Measurements from ENCODE around the gene PACRG. TPM values are rescaled to one million over a fixed set of nuclear protein-coding genes. Genes with fewer than 3 reads are reported as not detected.

The PACRG gene
- total RNA-seq, 1 donor from 2014 or later = 1.1 TPM

DNA sequence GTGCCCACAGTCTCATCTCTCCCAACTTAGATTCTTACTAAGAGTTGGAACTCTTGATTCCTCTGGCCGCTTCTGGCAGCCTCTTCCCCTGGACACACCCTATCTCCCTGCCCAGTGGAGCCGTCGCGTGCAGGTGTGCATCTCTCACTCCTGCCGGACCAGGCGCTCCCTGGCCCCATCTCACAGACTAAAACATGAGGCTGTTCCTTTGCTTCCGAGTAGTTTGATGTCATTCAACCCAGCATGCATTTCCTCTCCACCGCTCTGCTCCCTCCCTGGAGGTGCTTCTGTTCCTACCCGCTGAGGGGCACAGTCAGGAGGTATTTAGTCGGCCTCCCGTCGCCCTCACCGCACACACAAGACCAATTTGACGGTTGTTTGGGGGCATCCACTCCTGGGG is 458.8 kb downstream of the PACRG start:
- H3K4me1 Mint-ChIP-seq (ENCODE audit: low read depth) = peaks cover 2% of the 10 kb centered on the region
- TF ChIP-seq, protein P1, sequence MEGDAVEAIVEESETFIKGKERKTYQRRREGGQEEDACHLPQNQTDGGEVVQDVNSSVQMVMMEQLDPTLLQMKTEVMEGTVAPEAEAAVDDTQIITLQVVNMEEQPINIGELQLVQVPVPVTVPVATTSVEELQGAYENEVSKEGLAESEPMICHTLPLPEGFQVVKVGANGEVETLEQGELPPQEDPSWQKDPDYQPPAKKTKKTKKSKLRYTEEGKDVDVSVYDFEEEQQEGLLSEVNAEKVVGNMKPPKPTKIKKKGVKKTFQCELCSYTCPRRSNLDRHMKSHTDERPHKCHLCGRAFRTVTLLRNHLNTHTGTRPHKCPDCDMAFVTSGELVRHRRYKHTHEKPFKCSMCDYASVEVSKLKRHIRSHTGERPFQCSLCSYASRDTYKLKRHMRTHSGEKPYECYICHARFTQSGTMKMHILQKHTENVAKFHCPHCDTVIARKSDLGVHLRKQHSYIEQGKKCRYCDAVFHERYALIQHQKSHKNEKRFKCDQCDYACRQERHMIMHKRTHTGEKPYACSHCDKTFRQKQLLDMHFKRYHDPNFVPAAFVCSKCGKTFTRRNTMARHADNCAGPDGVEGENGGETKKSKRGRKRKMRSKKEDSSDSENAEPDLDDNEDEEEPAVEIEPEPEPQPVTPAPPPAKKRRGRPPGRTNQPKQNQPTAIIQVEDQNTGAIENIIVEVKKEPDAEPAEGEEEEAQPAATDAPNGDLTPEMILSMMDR (IDR thresholded peaks at IDR 0.05) = no peak
- no peak for DNase-seq (ENCODE audit: low spot score)
- H3K36me3 Mint-ChIP-seq (ENCODE audit: low read depth) = no peaks in the 10 kb centered on the region
- no peak overlapping the region for H3K27ac Mint-ChIP-seq (ENCODE audit: unreplicated experiment)
- H3K4me3 Mint-ChIP-seq (ENCODE audit: unreplicated experiment) = no peak overlapping the region
- H3K27me3 Mint-ChIP-seq (ENCODE audit: low read depth) = no peaks in the 10 kb centered on the region
- H3K9me3 Mint-ChIP-seq (ENCODE audit: low read depth) = no peaks in the 10 kb centered on the region

DNA sequence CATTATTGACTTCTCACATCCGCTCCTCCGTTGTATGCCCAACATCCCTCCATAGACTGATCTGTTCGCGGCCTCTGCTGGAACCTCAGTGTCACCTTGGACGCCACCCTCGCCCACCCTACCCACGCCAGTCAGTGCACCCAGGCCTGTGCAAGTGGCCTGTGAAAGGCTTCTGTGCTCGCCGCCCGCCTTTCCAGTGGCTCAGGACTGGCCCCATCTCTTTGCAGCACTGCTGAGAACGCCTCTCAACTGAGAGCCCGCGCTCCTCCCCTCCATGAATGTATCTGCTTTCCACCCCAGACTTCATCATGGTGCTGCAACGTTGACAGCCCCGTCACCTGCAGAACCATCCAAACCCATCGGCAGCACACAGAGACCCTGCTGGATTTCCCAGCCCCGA is 459.4 kb downstream of the PACRG start:
- TF ChIP-seq, protein P1 (IDR thresholded peaks at IDR 0.05) = no peak
- Mint-ChIP-seq H3K4me3 (ENCODE audit: unreplicated experiment) (no peak overlapping the region), H3K4me1 (ENCODE audit: low read depth) (peaks cover 2% of the 10 kb centered on the region), H3K36me3 (ENCODE audit: low read depth) (no peaks in the 10 kb centered on the region), H3K27me3 (ENCODE audit: low read depth) (no peaks in the 10 kb centered on the region), H3K9me3 (ENCODE audit: low read depth) (no peaks in the 10 kb centered on the region), H3K27ac (ENCODE audit: unreplicated experiment) (no peak overlapping the region)
- no peak for DNase-seq (ENCODE audit: low spot score)

DNA sequence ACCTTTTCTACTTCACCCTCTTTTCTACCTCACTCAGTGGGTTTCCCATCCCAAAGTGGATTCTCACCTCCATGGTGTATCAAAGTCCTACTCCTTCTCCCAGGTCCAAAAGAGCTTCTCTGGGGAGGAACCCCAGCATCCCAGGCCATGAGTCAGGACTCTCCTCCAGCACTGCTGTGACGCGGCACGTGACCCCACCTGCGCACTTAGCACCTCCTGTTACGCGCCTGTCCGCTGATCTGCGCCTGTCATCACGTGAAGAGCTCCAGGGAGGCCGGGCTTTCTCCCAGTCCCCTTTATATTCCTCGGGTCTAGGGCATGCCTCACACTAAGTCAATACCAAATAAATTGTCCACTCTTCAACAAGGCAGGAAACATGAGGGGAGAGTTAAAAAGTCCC is 459.8 kb downstream of the PACRG start:
- Mint-ChIP-seq H3K27ac (ENCODE audit: unreplicated experiment) (no peak overlapping the region), H3K4me3 (ENCODE audit: unreplicated experiment) (no peak overlapping the region), H3K4me1 (ENCODE audit: low read depth) (peaks cover 2% of the 10 kb centered on the region), H3K36me3 (ENCODE audit: low read depth) (no peaks in the 10 kb centered on the region), H3K9me3 (ENCODE audit: low read depth) (no peaks in the 10 kb centered on the region), H3K27me3 (ENCODE audit: low read depth) (no peaks in the 10 kb centered on the region)
- DNase-seq (ENCODE audit: low spot score) = no peak
- TF ChIP-seq, protein P1 (IDR thresholded peaks at IDR 0.05) = no peak

DNA sequence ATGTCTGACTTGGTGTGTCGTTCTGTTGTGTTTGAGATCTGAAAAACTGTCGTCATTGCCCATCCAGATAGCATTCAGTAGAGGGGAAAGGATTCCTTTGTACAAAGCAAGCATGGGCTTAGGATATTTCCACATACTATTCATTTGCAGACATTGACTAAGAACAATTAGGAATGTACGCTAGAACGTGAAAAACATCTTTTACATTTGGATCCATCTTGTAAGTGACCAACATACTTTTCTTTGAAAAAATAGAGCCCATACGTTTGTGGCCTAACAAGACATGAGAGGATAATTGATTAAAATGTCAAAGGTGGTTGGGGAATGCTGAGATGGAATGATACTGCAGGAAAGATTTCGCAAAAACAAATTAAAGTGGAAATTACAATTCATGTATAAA is 461.0 kb downstream of the PACRG start:
- Mint-ChIP-seq H3K4me3 (ENCODE audit: unreplicated experiment) (no peak overlapping the region), H3K27ac (ENCODE audit: unreplicated experiment) (no peak overlapping the region), H3K36me3 (ENCODE audit: low read depth) (no peaks in the 10 kb centered on the region), H3K4me1 (ENCODE audit: low read depth) (peaks cover 2% of the 10 kb centered on the region), H3K9me3 (ENCODE audit: low read depth) (no peaks in the 10 kb centered on the region), H3K27me3 (ENCODE audit: low read depth) (no peaks in the 10 kb centered on the region)
- DNase-seq (ENCODE audit: low spot score) = no peak
- TF ChIP-seq, protein P1 (IDR thresholded peaks at IDR 0.05) = no peak

DNA sequence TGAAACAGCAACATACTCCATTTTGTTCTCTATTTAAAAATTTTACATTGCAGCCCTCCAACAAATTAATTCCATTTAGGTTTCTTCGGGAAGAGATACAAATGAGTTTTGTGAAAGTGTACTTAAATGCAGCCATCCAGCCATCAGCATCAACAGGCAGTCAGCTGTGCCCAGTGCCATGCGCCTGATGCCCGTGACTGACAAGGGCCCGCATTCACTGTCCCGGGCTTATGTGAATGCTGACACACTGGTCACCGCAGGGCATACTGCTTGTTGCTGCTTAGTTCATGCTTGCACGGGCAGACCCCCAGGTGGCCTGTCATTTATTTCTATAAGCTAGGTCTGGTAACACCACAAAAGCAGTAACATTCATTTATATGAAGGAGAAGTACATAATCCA is 461.8 kb downstream of the PACRG start:
- Mint-ChIP-seq H3K9me3 (ENCODE audit: low read depth) (no peaks in the 10 kb centered on the region), H3K4me3 (ENCODE audit: unreplicated experiment) (no peak overlapping the region), H3K27me3 (ENCODE audit: low read depth) (no peaks in the 10 kb centered on the region), H3K36me3 (ENCODE audit: low read depth) (no peaks in the 10 kb centered on the region), H3K4me1 (ENCODE audit: low read depth) (peaks cover 2% of the 10 kb centered on the region), H3K27ac (ENCODE audit: unreplicated experiment) (no peak overlapping the region)
- TF ChIP-seq, protein P1 (IDR thresholded peaks at IDR 0.05) = no peak
- no peak for DNase-seq (ENCODE audit: low spot score)
